K562 (cell line): ENCODE measurements around the gene MLLT11. TPM values are rescaled to one million over a fixed set of nuclear protein-coding genes. Genes with fewer than 3 reads are reported as not detected.

ENCODE experiments used
- ATF1 ChIP-seq, 2 experiments: fragments of 450-650 bp in 1 of 2; IDR thresholded peaks; 2 replicates each; pipeline ENCODE4 v1.6.1; 2016; ENCODE audit warnings: missing compliant biosample characterization in 1 of 2, missing genetic modification characterization in 1 of 2
- BCLAF1 ChIP-seq, 2 experiments: fragments of 450-650 bp in 1 of 2; IDR thresholded peaks; 2 replicates each; pipeline ENCODE4 v1.6.1; 2011 to 2017; ENCODE audit warnings: low read depth in 2 of 2, antibody characterized with exemption in 1 of 2, borderline replicate concordance in 1 of 2, low read length in 1 of 2, mild to moderate bottlenecking in 1 of 2, mixed read lengths in 1 of 2; ENCODE audit not compliant: control insufficient read depth in 1 of 2
- C11orf30 ChIP-seq: fragments of 450-650 bp; IDR thresholded peaks from 2 replicates; pipeline ENCODE4 v1.6.1; 2016; ENCODE audit warnings: low read depth, mild to moderate bottlenecking
- EGR1 ChIP-seq: fragments of 450-650 bp; conservative IDR thresholded peaks from 2 replicates; pipeline ENCODE4 v1.6.1; 2017; ENCODE audit warnings: mild to moderate bottlenecking
- ELK3 ChIP-seq: fragments of 450-650 bp; formaldehyde crosslinking; IDR thresholded peaks from 2 replicates; pipeline ENCODE4 v1.4.0; 2020; ENCODE audit warnings: mild to moderate bottlenecking
- GATAD2A ChIP-seq: fragments of 450-650 bp; IDR thresholded peaks from 2 replicates; pipeline ENCODE4 v1.6.1; 2017
- MYC ChIP-seq, 2 experiments: fragments of 250-450 bp in 1 of 2; sonication (Bioruptor Pico) in 1 of 2; IDR thresholded peaks; 2 replicates each; pipeline versions ENCODE4 v1.5.1 to v1.6.1; 2012 to 2021; ENCODE audit warnings: low read depth in 2 of 2, borderline replicate concordance in 1 of 2, improper control_type of control experiment in 1 of 2, low read length in 1 of 2, mild to moderate bottlenecking in 1 of 2, moderate library complexity in 1 of 2
- NFIC ChIP-seq: fragments of 450-650 bp; IDR thresholded peaks from 2 replicates; pipeline ENCODE4 v1.6.1; 2017; ENCODE audit warnings: mild to moderate bottlenecking, inconsistent platforms
- SIN3A ChIP-seq, 2 experiments: fragments of 150-350 bp in 1 of 2; IDR thresholded peaks; 2 replicates each; pipeline ENCODE4 v1.6.1; 2011 to 2016; ENCODE audit warnings: borderline replicate concordance in 2 of 2, low read depth in 2 of 2, low read length in 2 of 2, mild to moderate bottlenecking in 2 of 2, moderate library complexity in 2 of 2; ENCODE audit not compliant: control insufficient read depth in 1 of 2
- SOX6 ChIP-seq: fragments of 450-650 bp; IDR thresholded peaks from 2 replicates; pipeline ENCODE4 v1.6.1; 2014; ENCODE audit warnings: mild to moderate bottlenecking
- SRSF3 ChIP-seq: fragments of 200-400 bp; formaldehyde crosslinking; IDR thresholded peaks from 2 replicates; pipeline ENCODE4 v1.6.1; 2016; ENCODE audit warnings: mild to moderate bottlenecking, low read length, moderate library complexity; ENCODE audit not compliant: insufficient read depth
- TCF7L2 ChIP-seq: fragments of 150-350 bp; IDR thresholded peaks from 2 replicates; pipeline ENCODE4 v1.6.1; 2016; ENCODE audit warnings: low read depth, mild to moderate bottlenecking, low read length, moderate library complexity
- THAP7 ChIP-seq: fragments of 250-450 bp; sonication (Bioruptor Pico); IDR thresholded peaks from 2 replicates; pipeline ENCODE4 v1.5.0; 2021
- USF2 ChIP-seq: sonication (generic); formaldehyde crosslinking; IDR thresholded peaks from 2 replicates; pipeline ENCODE4 v1.5.0; 2020; ENCODE audit warnings: missing genetic modification reagents
- WHSC1 ChIP-seq: IDR thresholded peaks from one replicate; pipeline ENCODE4 v1.6.1; 2012; ENCODE audit warnings: low read length, control low read depth, inconsistent platforms
- ZBTB9 ChIP-seq: fragments of 450-650 bp; formaldehyde crosslinking; IDR thresholded peaks from 2 replicates; pipeline ENCODE4 v1.4.0; 2020; ENCODE audit warnings: mild to moderate bottlenecking, moderate library complexity
- ZKSCAN1 ChIP-seq: fragments of 150-350 bp; IDR thresholded peaks from 2 replicates; pipeline ENCODE4 v1.6.1; 2016; ENCODE audit warnings: low read depth, low read length
- ZNF239 ChIP-seq: fragments of 250-450 bp; sonication (Bioruptor Pico); IDR thresholded peaks from 2 replicates; pipeline ENCODE4 v1.4.0; 2020; ENCODE audit warnings: mild to moderate bottlenecking
- ZNF79 ChIP-seq: fragments of 250-450 bp; sonication (Bioruptor Pico); IDR thresholded peaks from 2 replicates; pipeline ENCODE4 v1.4.0; 2020; ENCODE audit warnings: low read depth, mild to moderate bottlenecking, moderate library complexity
- polyA plus RNA-seq, 8 experiments: library from polyadenylated mRNA; depleted of rRNA in 4 of 8; stranded (reverse) in 5 of 8; unstranded in 3 of 8; fragments of >200 nt; fragmentation: Nextera tagmentation in 2 of 8; fragmentation: Illumina TruSeq in 1 of 8; extraction: Ambion mirVana in 2 of 8; extraction: Trizol in 1 of 8; gene quantifications; 2 replicates each; pipeline versions ENCODE4 v1.2.1 to v1.2.3, GENCODE V29; 2011 to 2014; ENCODE audit warnings: inconsistent platforms in 1 of 8, missing spikeins in 1 of 8
- total RNA-seq, 7 experiments: library from RNA; depleted of rRNA in 6 of 7; stranded (reverse); fragments of >200 nt in 6 of 7; fragmentation: Illumina TruSeq in 2 of 7; extraction: Trizol in 2 of 7; gene quantifications; 2 replicates each; pipeline versions ENCODE4 v1.2.1 to v1.2.3, GENCODE V29; 2011 to 2021; ENCODE audit warnings: low replicate concordance in 1 of 7

Gene MLLT11
- total and polyA plus RNA-seq, 9 of the 15 experiments (the other 6 are each of a cell fraction or from before 2014, with no cell fraction given) = 12.1 to 91.0 (median 22.0) TPM

- peak; percentile 59 to 91; a peak in 2 of 4 replicates for TF ChIP-seq SIN3A (IDR thresholded peaks at IDR 0.05; ENCODE audit: borderline replicate concordance in 2 of 2, control insufficient read depth in 1 of 2, low read depth in 2 of 2, low read length in 2 of 2)
- TF ChIP-seq USF2 (CRISPR knock-in tag) = no peak
- TF ChIP-seq ZKSCAN1 = peak; percentile 46; the same call in 1 of the 2 replicates
- TF ChIP-seq ELK3 (CRISPR knock-in tag) = 0 out of 2 replicates have a peak, but pooled peaks have one; percentile 35
- 0 out of 4 replicates have a peak, but pooled peaks of 1 of the 2 experiments have one; percentile 71 for TF ChIP-seq BCLAF1 (IDR thresholded peaks at IDR 0.05; ENCODE audit: borderline replicate concordance in 1 of 2, control insufficient read depth in 1 of 2, low read depth in 2 of 2, low read length in 1 of 2)
- peak; percentile 32; the same call in 1 of the 2 replicates for TF ChIP-seq C11orf30
- TF ChIP-seq EGR1 = peak; percentile 91
- TF ChIP-seq SOX6 = peak; percentile 35; the same call in 1 of the 2 replicates
- TF ChIP-seq SRSF3 = 0 out of 2 replicates have a peak, but pooled peaks have one; percentile 64
- peak; percentile 92 for TF ChIP-seq ZBTB9 (CRISPR knock-in tag)
- TF ChIP-seq ATF1 (CRISPR knock-in tag; IDR thresholded peaks at IDR 0.05) = no peak
- TF ChIP-seq ATF1 (tag; IDR thresholded peaks at IDR 0.05) = peak; percentile 78
- no peak for TF ChIP-seq WHSC1
- TF ChIP-seq ZNF79 = no peak
- TF ChIP-seq MYC (IDR thresholded peaks at IDR 0.05; ENCODE audit: low read depth, low read length) = peak; percentile 51; the same call in 1 of the 2 replicates
- TF ChIP-seq MYC (CRISPR knock-in tag; IDR thresholded peaks at IDR 0.05; ENCODE audit: borderline replicate concordance, low read depth) = no peak; the same call in 1 of the 2 replicates
- no peak for TF ChIP-seq ZNF239 (CRISPR knock-in tag)
- no peak for TF ChIP-seq TCF7L2
- TF ChIP-seq THAP7 (CRISPR knock-in tag) = no peak
- peak; percentile 41 for TF ChIP-seq NFIC
- peak; percentile 94 for TF ChIP-seq GATAD2A
Observed at GRCh38 chr1:151059109-151060006, 839 bp upstream of the MLLT11 start, which contains the start of gene CDC42SE1 (continued).
